GM18867 (cell line): ENCODE results near the gene NFATC1.
"Not testable (repeated sequence)": the region's sequence is repeated elsewhere in the genome, so short reads cannot be mapped to it uniquely, and the experiment has no call there.

Experiments
- ATAC-seq: cut with Tn5 transposase; IDR thresholded peaks from one replicate; pipeline ENCODE4 v1.9.1; 2021; ENCODE audit warnings: mild to moderate bottlenecking, moderate library complexity; ENCODE audit not compliant: unreplicated experiment

NFATC1 gene

GRCh38 chr18:79375441-79376154, 20.1 kb upstream of the NFATC1 start:
- no peak for ATAC-seq

- ATAC-seq: not testable (repeated sequence)
Measured at GRCh38 chr18:79376661-79377060, 19.1 kb upstream of the NFATC1 start.

DNA sequence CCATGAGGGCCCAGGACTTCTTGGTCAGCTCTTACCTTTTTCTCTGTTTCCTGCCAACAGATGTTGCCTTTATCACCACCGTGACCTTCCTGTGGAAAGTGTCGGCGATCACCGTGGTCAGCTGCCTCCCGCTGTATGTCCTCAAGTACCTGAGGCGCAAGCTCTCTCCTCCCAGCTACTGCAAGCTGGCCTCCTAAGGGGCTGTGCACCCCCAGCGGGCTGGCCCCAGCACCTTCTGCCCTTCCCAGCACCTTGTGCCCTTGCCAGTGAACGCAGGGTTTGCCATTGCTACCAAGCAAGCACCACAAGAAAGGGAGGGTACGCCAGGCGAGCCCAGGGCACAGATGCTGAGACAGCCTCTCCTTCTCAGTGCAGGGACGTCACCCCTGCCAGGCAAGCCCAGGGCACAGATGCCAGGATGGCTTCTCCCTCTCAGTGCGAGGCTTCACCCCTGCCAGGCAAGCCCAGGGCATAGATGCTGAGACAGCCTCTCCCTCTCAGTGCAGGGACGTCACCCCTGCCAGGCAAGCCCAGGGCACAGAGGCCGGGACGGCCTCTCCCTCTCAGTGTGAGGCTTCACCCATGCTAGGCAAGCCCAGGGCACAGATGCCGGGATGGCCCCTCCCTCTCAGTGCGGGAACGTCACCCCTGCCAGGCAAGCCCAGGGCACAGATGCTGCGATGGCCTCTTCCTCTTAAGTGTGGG, 18.4 kb upstream of the NFATC1 start:
- no peak for ATAC-seq

DNA sequence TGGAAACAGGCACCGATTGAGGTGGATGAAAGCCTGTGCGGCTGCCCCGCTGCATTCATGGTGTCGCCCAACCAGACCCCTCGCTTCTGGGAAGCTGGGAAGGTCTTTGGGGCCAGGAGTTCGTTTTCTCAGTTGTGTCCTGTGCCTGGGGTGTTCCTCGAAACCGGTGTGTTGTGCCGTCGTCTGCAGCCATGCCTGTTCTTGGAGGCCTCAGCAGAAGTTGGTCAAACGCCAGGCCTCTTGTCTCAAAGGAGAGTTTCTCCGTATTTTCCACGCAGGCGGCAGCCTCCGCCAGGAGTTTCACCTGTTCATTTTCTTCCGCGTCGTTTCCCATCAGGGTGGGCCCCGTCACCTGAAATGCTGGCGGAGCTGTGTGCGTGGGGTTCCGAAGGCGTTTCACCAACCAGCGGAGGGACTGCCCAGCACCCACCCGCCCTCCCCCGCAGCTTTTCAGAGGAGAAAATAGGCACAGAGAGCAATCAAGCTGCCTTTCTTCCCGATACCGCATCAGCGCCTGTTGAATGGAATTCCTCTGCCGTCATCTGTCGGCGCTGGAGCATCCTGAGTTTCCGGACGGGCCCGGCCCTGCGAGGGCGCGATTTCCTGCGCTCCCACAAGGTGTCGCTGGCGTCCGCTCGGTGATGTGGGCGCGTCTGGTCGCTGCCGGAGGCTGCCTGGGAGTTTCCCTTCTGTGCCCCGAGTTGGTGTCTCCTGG, 17.0 kb upstream of the NFATC1 start:
- peak; percentile 44 for ATAC-seq

- no peak for ATAC-seq
Measured at GRCh38 chr18:79379251-79379905, 16.4 kb upstream of the NFATC1 start.

- ATAC-seq: no peak
Measured at GRCh38 chr18:79379931-79380815, 15.6 kb upstream of the NFATC1 start.

GRCh38 chr18:79380816-79381806, 14.6 kb upstream of the NFATC1 start:
- ATAC-seq: peak; percentile 35

DNA sequence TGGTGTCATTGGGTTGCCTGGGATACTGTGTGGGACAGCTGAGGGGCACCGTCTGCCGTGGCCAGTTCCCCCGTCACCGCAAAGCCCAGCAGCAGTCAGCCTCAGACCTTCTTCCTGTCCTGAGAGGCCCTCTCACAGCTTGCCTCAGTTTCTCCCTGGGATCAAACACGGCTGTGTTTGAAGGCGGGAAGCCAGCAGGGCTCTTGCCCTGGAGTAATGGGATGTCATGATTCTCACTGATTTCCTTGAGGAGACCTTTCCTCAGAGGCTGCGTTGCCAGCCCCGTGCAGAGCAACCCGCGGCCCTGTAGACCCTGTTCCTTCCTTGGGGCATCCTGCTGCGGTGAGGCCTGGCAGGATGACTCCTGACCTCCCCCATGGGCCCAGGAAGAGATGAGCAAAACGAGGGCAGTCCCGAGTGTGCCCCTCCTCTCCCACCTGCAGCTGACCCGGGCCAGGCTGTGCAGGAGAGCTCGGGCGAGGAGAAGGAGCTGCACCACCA, 13.9 kb upstream of the NFATC1 start:
- ATAC-seq: no peak

DNA sequence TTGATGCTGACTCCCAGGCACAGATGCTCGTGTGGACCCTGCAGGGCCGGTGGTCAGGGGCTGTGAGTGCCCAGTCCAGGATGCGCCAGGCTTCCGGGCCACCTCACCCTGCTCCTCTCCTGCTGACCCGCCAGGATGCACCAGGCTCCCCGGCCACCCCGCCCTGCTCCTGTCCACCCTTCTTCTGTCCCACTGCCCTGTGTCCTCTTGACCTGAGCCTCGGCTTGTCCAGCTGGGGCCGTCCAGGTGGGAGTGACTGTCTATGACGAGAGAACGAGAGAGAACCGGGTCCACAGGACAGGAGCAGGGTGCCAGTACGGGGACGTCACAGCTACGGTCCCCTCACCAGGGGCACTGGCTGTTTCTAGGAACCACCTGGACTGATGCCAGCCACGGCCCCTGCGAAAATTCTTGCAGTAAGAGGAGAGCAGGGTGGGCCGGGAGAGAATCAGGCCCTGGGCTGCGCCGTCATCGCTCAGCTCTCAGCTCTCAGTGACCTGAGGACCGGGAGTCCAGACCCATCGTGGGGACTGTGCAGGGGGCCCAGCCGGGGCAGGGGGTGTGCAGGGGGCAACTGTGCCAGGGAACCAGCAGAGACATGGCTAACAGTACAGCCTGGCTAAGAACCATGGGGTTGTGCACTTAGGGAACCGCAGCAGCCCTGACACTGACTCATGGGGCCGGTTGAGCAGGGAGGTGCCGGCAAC, 12.9 kb upstream of the NFATC1 start:
- ATAC-seq: no peak

GRCh38 chr18:79383388-79384056, 12.2 kb upstream of the NFATC1 start:
- ATAC-seq: no peak

DNA sequence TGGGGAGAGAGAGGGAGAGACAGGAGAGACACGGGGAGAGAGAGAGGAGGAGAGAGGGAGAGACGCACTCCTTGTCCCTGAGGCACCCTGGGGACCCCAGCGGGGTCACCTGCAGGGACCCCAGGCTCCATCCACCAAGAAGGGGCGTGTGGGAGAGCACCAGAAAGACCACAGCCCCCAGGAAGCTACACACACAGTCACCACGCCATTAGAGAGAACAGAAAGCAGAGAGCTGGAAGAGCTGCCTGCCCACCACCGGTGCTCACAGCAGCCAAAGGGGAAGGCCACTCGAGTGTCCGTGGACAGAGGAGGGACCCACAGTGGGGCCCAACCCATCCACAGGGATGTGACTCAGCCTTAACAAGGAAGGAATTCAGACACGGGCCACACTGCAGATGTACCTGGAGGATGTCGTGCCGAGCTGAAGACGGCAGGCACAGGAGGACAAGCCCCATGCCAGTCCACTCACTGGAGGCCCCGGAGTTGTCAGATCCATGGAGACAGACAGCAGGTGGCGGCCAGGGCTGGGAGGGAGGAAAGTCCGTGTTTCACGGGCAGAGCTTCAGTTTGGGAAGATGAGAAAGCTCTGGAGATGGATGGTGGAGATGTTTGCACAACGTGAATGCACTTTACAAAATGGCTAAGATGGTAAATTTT, 11.5 kb upstream of the NFATC1 start:
- ATAC-seq: no peak

DNA sequence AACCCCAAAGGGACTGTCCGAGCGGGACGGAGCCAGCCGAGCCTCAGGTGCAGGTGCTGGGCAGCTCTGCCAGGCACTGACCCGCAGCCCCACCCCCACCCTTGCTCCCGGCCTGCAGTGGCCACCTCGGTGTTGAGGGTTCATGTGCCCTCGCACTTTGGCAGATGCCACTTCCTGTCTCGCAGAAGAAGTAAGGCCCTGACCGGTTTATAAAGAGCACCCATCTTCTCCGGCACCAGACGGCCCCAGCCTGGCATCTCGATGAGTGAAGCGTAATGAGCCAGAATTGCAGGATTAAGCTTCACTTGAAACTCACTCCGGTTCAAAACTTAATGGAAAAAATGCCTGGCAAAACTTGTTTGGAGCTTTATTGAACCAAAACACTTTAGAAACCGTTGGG, 10.9 kb upstream of the NFATC1 start:
- ATAC-seq: no peak

- no peak for ATAC-seq
Measured at GRCh38 chr18:79385326-79385707, 10.4 kb upstream of the NFATC1 start.

DNA sequence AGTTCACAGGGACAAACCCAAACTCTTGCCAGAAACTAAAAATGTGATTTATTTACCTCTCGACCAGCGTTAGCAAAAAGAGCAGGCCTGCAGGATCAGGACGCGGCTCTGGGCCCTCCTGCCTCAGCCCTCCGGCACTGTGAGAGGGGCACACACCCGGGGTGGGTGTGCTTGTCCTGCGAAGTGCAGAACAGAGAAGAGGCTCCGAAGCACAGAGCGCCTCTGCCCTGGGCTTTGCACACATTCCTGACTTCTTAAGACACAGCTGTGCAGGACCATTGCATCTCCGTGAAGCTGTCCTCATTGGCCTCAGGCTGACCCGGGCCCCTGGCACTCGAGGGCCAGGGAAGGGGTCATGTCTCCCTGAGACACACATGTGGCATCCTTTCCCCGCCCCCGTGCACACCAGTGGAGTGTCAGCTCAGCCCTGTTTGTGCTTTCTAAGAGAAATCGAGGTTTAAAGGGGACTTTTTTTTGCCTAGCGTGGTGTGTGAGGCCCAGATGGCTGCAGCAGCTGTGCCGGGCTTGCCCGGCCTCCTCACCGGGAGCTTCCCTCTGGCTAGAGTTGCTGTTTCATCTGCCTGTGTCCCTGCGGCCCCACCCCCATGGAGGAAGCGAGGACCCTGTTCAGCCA, 9.9 kb upstream of the NFATC1 start:
- ATAC-seq: no peak

- no peak for ATAC-seq
Measured at GRCh38 chr18:79386547-79386946, 9.2 kb upstream of the NFATC1 start.

- ATAC-seq: no peak
Measured at GRCh38 chr18:79387214-79387613, 8.5 kb upstream of the NFATC1 start.

DNA sequence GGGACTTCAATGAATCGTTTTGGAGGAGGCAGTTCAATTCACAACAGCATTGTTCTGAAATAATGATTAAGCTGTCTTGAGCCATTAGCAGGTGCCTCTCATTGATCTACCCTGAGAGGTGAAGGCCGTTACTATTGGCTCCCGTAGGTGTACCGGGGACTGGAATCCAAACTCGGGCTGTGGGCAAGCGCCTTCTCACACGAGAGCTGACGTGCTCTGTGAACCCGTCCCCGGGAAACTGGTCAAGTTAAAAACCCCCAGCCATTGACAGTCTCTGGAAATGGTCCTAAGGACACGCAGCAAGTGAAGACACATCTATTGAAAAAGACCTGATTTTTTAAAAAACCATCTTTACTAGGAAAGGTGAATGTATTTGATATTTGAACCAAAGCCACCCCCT, 8.1 kb upstream of the NFATC1 start:
- no peak for ATAC-seq
